Measurements from ENCODE around the gene RRP15. TPM values are rescaled to one million over a fixed set of nuclear protein-coding genes. Genes with fewer than 3 reads are reported as not detected.
A peak's percentile ranks its signal among the peaks of the same experiment; 100 is the strongest.

Gene RRP15
- total and polyA plus RNA-seq, 2 of the 8 experiments (the other 6 are each of a cell fraction or from before 2014, with no cell fraction given), result 3.7 to 52.8 TPM

DNA sequence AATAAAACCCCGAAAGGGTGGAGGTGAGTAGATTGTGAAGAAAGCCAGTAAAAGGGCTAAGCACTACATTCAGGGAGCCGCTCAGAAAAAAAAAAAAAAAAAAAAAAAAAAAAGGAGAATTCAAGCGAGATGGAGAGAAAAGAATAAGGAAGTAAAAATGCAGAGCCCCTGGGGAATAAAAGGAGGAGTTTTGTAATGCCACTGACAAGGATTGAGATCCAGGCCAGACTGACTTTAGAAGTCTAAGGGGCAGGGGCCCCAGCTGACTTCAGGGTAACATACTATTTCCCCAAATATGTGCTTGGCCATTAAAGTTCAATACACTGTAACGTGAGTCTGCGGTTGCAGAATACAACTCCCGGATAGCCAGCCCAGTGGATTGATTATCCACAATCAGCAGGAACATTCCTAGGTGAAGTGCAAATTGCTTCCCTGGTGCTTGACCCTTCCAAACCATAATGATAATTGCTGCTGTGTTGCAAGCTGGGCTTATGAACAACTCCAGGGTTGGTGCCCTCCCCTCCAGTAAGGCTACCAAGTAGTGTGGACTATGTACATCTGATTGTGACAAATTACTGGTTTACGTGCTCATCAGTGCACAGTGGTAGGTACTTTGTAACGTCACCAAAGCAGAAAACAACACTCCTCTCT is 30.7 kb upstream of the RRP15 start:
- ChIA-PET POLR2A (ENCODE audit: partially characterized antibody) (no interaction called here), CTCF (ENCODE audit: partially characterized antibody) (no interaction called here)
- FAIRE-seq (no peak), DNase-seq (ENCODE audit: low read depth in 1 of 2, low spot score in 2 of 2) (no peak)
- Histone ChIP-seq H2BK20ac (ENCODE audit: low read length) (no peak overlapping the region), H4K5ac (ENCODE audit: insufficient read length, low read depth, low read length) (no peak overlapping the region), H3K79me2 (ENCODE audit: control insufficient read depth in 1 of 2, insufficient read depth in 2 of 2, low read length in 2 of 2) (no peaks in the 10 kb centered on the region), H2BK120ac (replicated peaks; ENCODE audit: low read depth, low read length) (no peak overlapping the region), H4K91ac (replicated peaks; ENCODE audit: insufficient read length, low read length) (no peak overlapping the region), H2AFZ (ENCODE audit: low read length) (peak overlapping the region; percentile 57; the same call in 1 of the 2 replicates), H2AK5ac (ENCODE audit: low read depth, low read length) (no peak overlapping the region), H3K4ac (replicated peaks; ENCODE audit: insufficient read length, low read depth, low read length) (no peak overlapping the region), H3K9me3 (ENCODE audit: insufficient read depth in 2 of 2, low read depth in 1 of 2, low read length in 1 of 2) (no peaks in the 10 kb centered on the region), H4K20me1 (replicated peaks in 1 of 2; ENCODE audit: control insufficient read depth in 1 of 2, insufficient read depth in 2 of 2, low read length in 2 of 2) (no peaks in the 10 kb centered on the region), H4K8ac (ENCODE audit: extremely low read depth, insufficient read depth, low read length) (no peak overlapping the region), H3K79me1 (ENCODE audit: low read depth, low read length) (no peaks in the 10 kb centered on the region), H2BK15ac (ENCODE audit: low read length) (no peak overlapping the region), H3K27ac (ENCODE audit: low read depth, low read length) (no peak overlapping the region), H3K9ac (replicated peaks in 1 of 4; ENCODE audit: extremely low read depth in 1 of 4, low read depth in 3 of 4, low read length in 3 of 4) (no peak overlapping the region; a peak in 1 of 7 replicates), H3K4me1 (replicated peaks in 1 of 4; ENCODE audit: control insufficient read depth in 3 of 4, insufficient read depth in 4 of 4, low read length in 3 of 4) (peaks cover 0 to 5% (median 2%) of the 10 kb centered on the region in 4 experiments; a peak in 2 of 7 replicates), H2BK5ac (ENCODE audit: low read depth, low read length) (no peak overlapping the region), H3K14ac (ENCODE audit: insufficient read length) (no peak overlapping the region), H3K23me2 (ENCODE audit: low read depth, low read length) (no peaks in the 10 kb centered on the region), H3K18ac (ENCODE audit: extremely low read depth, low read length) (no peak overlapping the region), H3K56ac (replicated peaks; ENCODE audit: insufficient read length, low read depth, low read length) (no peak overlapping the region), H2BK12ac (ENCODE audit: low read depth, low read length) (no peak overlapping the region), H3K4me2 (ENCODE audit: insufficient read depth in 1 of 2, low read depth in 2 of 2, low read length in 2 of 2) (no peak overlapping the region), H3K27me3 (replicated peaks in 1 of 4; ENCODE audit: control insufficient read depth in 3 of 4, extremely low read depth in 1 of 4, insufficient read depth in 3 of 4, low read length in 3 of 4) (no peaks in the 10 kb centered on the region), H3K4me3 (ENCODE audit: extremely low read depth in 1 of 4, insufficient read depth in 2 of 4, low read depth in 3 of 4, low read length in 4 of 4) (no peak overlapping the region), H3K23ac (ENCODE audit: insufficient read length) (no peak overlapping the region), H3K36me3 (ENCODE audit: control insufficient read depth in 2 of 4, insufficient read depth in 4 of 4, low read length in 3 of 4) (no peaks in the 10 kb centered on the region)
- TF ChIP-seq, protein P1, sequence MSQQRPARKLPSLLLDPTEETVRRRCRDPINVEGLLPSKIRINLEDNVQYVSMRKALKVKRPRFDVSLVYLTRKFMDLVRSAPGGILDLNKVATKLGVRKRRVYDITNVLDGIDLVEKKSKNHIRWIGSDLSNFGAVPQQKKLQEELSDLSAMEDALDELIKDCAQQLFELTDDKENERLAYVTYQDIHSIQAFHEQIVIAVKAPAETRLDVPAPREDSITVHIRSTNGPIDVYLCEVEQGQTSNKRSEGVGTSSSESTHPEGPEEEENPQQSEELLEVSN (IDR thresholded peaks at IDR 0.05), result no peak
- TF ChIP-seq SAP30 (IDR thresholded peaks at IDR 0.05; ENCODE audit: insufficient read depth, insufficient replicate concordance, low read length) (no peak), BCL11A (IDR thresholded peaks at IDR 0.05; ENCODE audit: low read depth in 2 of 2, low read length in 2 of 2) (no peak)
- 66% methylated on average over 8 of the region's 8 CpGs; no CpG with 5 or more reads in 1 of the 2 experiments for WGBS, 2 experiments (ENCODE audit: extremely low coverage in 1 of 2, insufficient coverage in 1 of 2, insufficient read length in 1 of 2, insufficient replicate concordance in 2 of 2, low coverage in 1 of 2, low lambda C conversion rate in 2 of 2, missing lambda C conversion rate in 1 of 2)

Measured in H1 (cell line).